Measurements from ENCODE around the gene CREG2. TPM values are rescaled to one million over a fixed set of nuclear protein-coding genes. Genes with fewer than 3 reads are reported as not detected.
"Not testable (repeated sequence)": the region's sequence is repeated elsewhere in the genome, so short reads cannot be mapped to it uniquely, and the experiment has no call there.

CREG2 gene
- total and polyA plus RNA-seq, 10 donors = 0.17 TPM; not detected in 9

DNA sequence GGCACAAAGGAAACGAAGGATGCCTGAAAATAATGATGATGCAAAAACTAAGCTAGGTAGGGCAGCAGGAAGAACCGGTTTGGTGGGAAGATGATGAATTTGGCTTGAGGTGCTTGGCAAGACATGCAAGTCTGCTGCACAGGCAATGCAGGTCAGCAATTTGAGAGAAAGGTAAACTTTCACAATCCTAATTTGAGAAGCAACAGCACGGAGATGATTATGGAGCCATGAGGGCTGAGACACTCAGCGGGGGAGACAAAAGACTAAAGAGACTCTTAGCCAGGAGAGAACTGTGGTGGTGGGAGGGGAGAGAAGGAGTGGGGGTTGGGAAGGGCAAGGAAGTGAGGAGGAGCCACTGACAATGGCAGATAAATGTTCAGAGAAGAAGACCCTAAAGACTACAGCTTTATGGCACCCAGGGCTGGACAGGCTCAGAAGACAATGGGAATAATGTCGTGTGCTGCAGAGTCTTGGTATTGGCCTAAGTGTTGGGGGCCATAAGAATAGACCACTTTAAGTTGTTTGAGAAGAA lies 59.4 kb downstream of the CREG2 start:
- no peak for DNase-seq
- peak overlapping the region in 1 of 8 donors; percentile 51 for H3K4me3 ChIP-seq
- peak overlapping the region; percentile 49 to 93 (median 82) for H3K27ac ChIP-seq
- TF ChIP-seq POLR2AphosphoS5 (IDR thresholded peaks at IDR 0.05) (no peak), POLR2A (IDR thresholded peaks at IDR 0.05) (no peak)
- TF ChIP-seq, protein P1, sequence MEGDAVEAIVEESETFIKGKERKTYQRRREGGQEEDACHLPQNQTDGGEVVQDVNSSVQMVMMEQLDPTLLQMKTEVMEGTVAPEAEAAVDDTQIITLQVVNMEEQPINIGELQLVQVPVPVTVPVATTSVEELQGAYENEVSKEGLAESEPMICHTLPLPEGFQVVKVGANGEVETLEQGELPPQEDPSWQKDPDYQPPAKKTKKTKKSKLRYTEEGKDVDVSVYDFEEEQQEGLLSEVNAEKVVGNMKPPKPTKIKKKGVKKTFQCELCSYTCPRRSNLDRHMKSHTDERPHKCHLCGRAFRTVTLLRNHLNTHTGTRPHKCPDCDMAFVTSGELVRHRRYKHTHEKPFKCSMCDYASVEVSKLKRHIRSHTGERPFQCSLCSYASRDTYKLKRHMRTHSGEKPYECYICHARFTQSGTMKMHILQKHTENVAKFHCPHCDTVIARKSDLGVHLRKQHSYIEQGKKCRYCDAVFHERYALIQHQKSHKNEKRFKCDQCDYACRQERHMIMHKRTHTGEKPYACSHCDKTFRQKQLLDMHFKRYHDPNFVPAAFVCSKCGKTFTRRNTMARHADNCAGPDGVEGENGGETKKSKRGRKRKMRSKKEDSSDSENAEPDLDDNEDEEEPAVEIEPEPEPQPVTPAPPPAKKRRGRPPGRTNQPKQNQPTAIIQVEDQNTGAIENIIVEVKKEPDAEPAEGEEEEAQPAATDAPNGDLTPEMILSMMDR (IDR thresholded peaks at IDR 0.05 in 8 of 11, conservative IDR thresholded peaks at IDR 0.05 in 3 of 11) = no peak
- intact Hi-C loops (cut with DNase I; ENCODE audit: low total_unique reads) = no loop called here
- H3K36me3 ChIP-seq = no peaks in the 10 kb centered on the region
- H3K9me3 ChIP-seq = peaks cover 0 to 16% (median 12%) of the 10 kb centered on the region in 8 donors
- H3K27me3 ChIP-seq (replicated peaks in 1 of 7) = no peaks in the 10 kb centered on the region
- H3K4me1 ChIP-seq = peaks cover 15 to 60% (median 42%) of the 10 kb centered on the region in 6 donors
- WGBS, 5 donors = 38 to 59% (median 47%) methylated on average over 5 of the region's 5 CpGs

DNA sequence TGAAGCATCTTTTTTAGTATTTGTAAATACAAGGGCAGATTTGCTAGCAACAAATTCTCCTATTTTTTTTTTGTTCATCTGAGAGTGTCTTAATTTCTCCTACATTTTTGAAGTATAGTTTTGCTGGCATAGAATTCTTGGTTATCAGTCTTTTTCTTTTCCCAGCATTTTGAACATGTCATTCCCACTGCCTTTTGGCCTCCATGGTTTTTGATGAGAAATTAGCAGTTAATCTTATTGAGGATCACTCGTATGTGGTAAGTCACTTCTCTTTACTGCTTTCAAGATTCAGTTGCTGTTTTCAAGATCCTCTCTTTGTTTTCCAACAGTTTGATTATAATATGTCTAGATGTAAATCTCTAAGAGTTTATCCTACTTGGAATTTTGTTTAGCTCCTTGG lies 61.9 kb downstream of the CREG2 start:
- no peak overlapping the region for H3K4me3 ChIP-seq
- DNase-seq = no peak
- TF ChIP-seq, protein P1 (IDR thresholded peaks at IDR 0.05 in 8 of 11, conservative IDR thresholded peaks at IDR 0.05 in 3 of 11) = no peak
- no peak for TF ChIP-seq POLR2A (IDR thresholded peaks at IDR 0.05)
- no peak for TF ChIP-seq POLR2AphosphoS5 (IDR thresholded peaks at IDR 0.05)
- H3K4me1 ChIP-seq = peaks cover 11 to 37% (median 32%) of the 10 kb centered on the region in 6 donors
- WGBS, 5 donors = 82 to 95% (median 83%) methylated on average over 1 of the region's 1 CpG
- no peaks in the 10 kb centered on the region for H3K27me3 ChIP-seq (replicated peaks in 1 of 7)
- peaks cover 0 to 16% (median 12%) of the 10 kb centered on the region in 8 donors for H3K9me3 ChIP-seq
- intact Hi-C loops (cut with DNase I; ENCODE audit: low total_unique reads) = no loop called here
- no peak overlapping the region for H3K27ac ChIP-seq
- no peaks in the 10 kb centered on the region for H3K36me3 ChIP-seq

DNA sequence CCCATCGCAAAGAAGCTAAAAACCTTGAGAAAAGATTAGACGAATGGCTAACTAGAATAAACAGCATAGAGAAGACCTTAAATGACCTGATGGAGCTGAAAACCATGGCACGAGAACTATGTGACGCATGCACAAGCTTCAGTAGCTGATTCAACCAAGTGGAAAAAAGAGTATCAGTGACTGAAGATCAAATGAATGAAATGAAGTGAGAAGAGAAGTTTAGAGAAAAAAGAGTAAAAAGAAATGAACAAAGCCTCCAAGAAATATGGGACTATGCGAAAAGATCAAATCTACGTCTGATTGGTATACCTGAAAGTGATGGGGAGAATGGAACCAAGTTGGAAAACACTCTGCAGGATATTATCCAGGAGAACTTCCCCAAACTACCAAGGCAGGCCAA lies 70.7 kb downstream of the CREG2 start:
- H3K27ac ChIP-seq; H3K9me3 ChIP-seq; H3K36me3 ChIP-seq; intact Hi-C loops (cut with DNase I; ENCODE audit: low total_unique reads); H3K27me3 ChIP-seq (replicated peaks in 1 of 7); DNase-seq; H3K4me3 ChIP-seq: not testable (repeated sequence)
- H3K4me1 ChIP-seq = peaks cover 0 to 15% (median 6%) of the 10 kb centered on the region in 6 donors
- WGBS, 5 donors = 84 to 95% (median 92%) methylated on average over 5 to 6 of the region's 6 CpGs

DNA sequence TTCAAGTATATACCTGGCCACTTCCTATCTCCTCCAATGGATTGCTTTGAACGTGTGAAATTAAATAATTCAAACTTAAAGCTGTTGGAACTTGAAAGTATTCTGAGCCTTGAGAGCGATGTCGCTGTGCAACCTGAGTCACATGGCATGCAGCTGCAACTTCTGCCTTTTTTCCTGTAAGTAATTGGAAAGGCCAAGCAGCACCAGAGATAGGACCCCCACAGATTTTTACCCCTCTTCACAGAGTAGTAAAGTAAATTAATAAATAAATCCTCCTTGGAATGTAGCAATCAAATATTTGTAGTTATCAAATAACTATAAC lies 75.6 kb downstream of the CREG2 start:
- H3K4me1 ChIP-seq = peaks cover 11 to 55% (median 35%) of the 10 kb centered on the region in 6 donors
- H3K4me3 ChIP-seq = peak overlapping the region in 1 of 8 donors; percentile 87
- no peak for DNase-seq
- TF ChIP-seq, protein P1 (IDR thresholded peaks at IDR 0.05 in 8 of 11, conservative IDR thresholded peaks at IDR 0.05 in 3 of 11) = no peak
- TF ChIP-seq POLR2AphosphoS5 (IDR thresholded peaks at IDR 0.05) (no peak), POLR2A (IDR thresholded peaks at IDR 0.05) (no peak)
- WGBS, 5 donors = 28 to 44% (median 38%) methylated on average over 3 of the region's 3 CpGs
- H3K9me3 ChIP-seq = no peaks in the 10 kb centered on the region
- H3K27ac ChIP-seq = peak overlapping the region in 7 of 8 donors; percentile 96 to 100 (median 99)
- H3K36me3 ChIP-seq = no peaks in the 10 kb centered on the region
- intact Hi-C loops (cut with DNase I; ENCODE audit: low total_unique reads) = no loop called here
- no peaks in the 10 kb centered on the region for H3K27me3 ChIP-seq (replicated peaks in 1 of 7)

Data from spleen (tissue), 11 donors.